ENCODE results near the gene APC. TPM values are rescaled to one million over a fixed set of nuclear protein-coding genes. Genes with fewer than 3 reads are reported as not detected.

APC gene
- total and polyA plus RNA-seq, 10 of the 15 experiments (the other 5 are each of a cell fraction or from before 2014, with no cell fraction given): 3.2 to 23.3 (median 13.8) TPM

- SMC1A ChIA-PET (ENCODE audit: uncharacterized antibody, unreplicated experiment): interaction anchor here (0.9 kb wide), 2 partner anchors 8 to 226 kb away, joined by 3 read pairs; no protein-coding TSS in a partner anchor
- no peak for ATAC-seq
- POLR2A ChIA-PET: no interaction called here
- no peaks in the 10 kb centered on the region for H3K79me2 ChIP-seq (ENCODE audit: control insufficient read depth, insufficient read depth, low read length)
- intact Hi-C loops (cut with micrococcal nuclease; ENCODE audit: unreplicated experiment) (no loop called here), in situ Hi-C loops (cut with MboI) (no loop called here)
- no peak for FAIRE-seq
- BruUV-seq (replicated peaks): no TSS peak
- TF ChIP-seq JUND (IDR thresholded peaks at IDR 0.05; ENCODE audit: low read depth, low read length): no peak
- no peak for TF ChIP-seq MAX (IDR thresholded peaks at IDR 0.05; ENCODE audit: low read depth, low read length)
- no peak for TF ChIP-seq ZBTB11 (CRISPR knock-in tag; IDR thresholded peaks at IDR 0.05)
- TF ChIP-seq IKZF2 (IDR thresholded peaks at IDR 0.05): no peak
- no peak for TF ChIP-seq SMAD5 (IDR thresholded peaks at IDR 0.05; ENCODE audit: low read depth)
- H3K27me3 ChIP-seq (replicated peaks in 1 of 2; ENCODE audit: control insufficient read depth in 2 of 2, insufficient read depth in 2 of 2, low read length in 1 of 2): no peaks in the 10 kb centered on the region
- no peaks in the 10 kb centered on the region for H3K9me3 ChIP-seq (replicated peaks; ENCODE audit: control insufficient read depth, insufficient read depth, low read length)
- H3K9ac ChIP-seq (ENCODE audit: control insufficient read depth, insufficient read depth, low read length): no peak overlapping the region
- no peak overlapping the region for H3K4me2 ChIP-seq (ENCODE audit: control insufficient read depth, insufficient read depth)
- no peak overlapping the region for H2AFZ ChIP-seq (ENCODE audit: control insufficient read depth, low read depth, low read length)
- WGBS (ENCODE audit: insufficient coverage, insufficient replicate concordance, low lambda C conversion rate, missing lambda C conversion rate): 95% methylated on average over 3 of the region's 3 CpGs
- H3K4me3 ChIP-seq: no peak overlapping the region
- DNase-seq (ENCODE audit: low read depth, low spot score): no peak
- RAD21 ChIA-PET (ENCODE audit: unreplicated experiment): no interaction called here
- CTCF ChIA-PET: no interaction called here
- H4K20me1 ChIP-seq (ENCODE audit: control insufficient read depth, insufficient read depth): no peaks in the 10 kb centered on the region
- H3K4me1 ChIP-seq (ENCODE audit: control insufficient read depth, insufficient read depth, low read length): no peaks in the 10 kb centered on the region
- no peak overlapping the region for H3K27ac ChIP-seq (ENCODE audit: control insufficient read depth, insufficient read depth)
- H3K36me3 ChIP-seq (ENCODE audit: control insufficient read depth in 2 of 2, insufficient read depth in 2 of 2, low read length in 1 of 2): peaks cover 0 to 5% of the 10 kb centered on the region in 2 experiments; a peak in 1 of 4 replicates
Observed at GRCh38 chr5:112776301-112776856, 38.7 kb downstream of the APC start.

All from GM12878 (cell line).